Calu3 (cell line): ENCODE results near the gene IFT20. TPM values are rescaled to one million over a fixed set of nuclear protein-coding genes. Genes with fewer than 3 reads are reported as not detected.
A peak's percentile ranks its signal among the peaks of the same experiment; 100 is the strongest.

Source experiments
- BruUV-seq: library from RNA; stranded (reverse); fragments of 400-500 nt; replicated peaks from 2 replicates; lab custom pipeline; 2021; lab: Mats Ljungman, UMichigan
- CTCF ChIA-PET: fragments of 300-600 bp; sonication (Branson Sonifier 250); formaldehyde crosslinking; loops from one replicate; lab custom pipeline; 2022; ENCODE audit warnings: antibody characterized with exemption; lab: Charles Lee
- DNase-seq: peaks from one replicate; pipeline ENCODE4 v3.0.0; 2022
- H3K27ac Mint-ChIP-seq: one replicate; pipeline ENCODE4 v1.8.0; 2022; ENCODE audit warnings: mixed read lengths; ENCODE audit not compliant: unreplicated experiment
- H3K27me3 Mint-ChIP-seq: one replicate; pipeline ENCODE4 v1.8.0; 2022; ENCODE audit warnings: mixed read lengths; ENCODE audit not compliant: unreplicated experiment
- H3K36me3 Mint-ChIP-seq: one replicate; pipeline ENCODE4 v1.8.0; 2022; ENCODE audit warnings: mild to moderate bottlenecking, moderate library complexity, mixed read lengths; ENCODE audit not compliant: insufficient read depth, unreplicated experiment
- H3K4me1 Mint-ChIP-seq: one replicate; pipeline ENCODE4 v1.8.0; 2022; ENCODE audit warnings: mild to moderate bottlenecking, low read depth, mixed read lengths; ENCODE audit not compliant: unreplicated experiment
- H3K4me3 Mint-ChIP-seq: one replicate; pipeline ENCODE4 v1.8.0; 2022; ENCODE audit warnings: mild to moderate bottlenecking, low read depth, moderate library complexity, mixed read lengths; ENCODE audit not compliant: unreplicated experiment
- H3K9me3 Mint-ChIP-seq: one replicate; pipeline ENCODE4 v1.8.0; 2022; ENCODE audit warnings: low read depth, mixed read lengths; ENCODE audit not compliant: unreplicated experiment
- CTCF ChIP-seq: fragments of 200-600 bp; IDR thresholded peaks from one replicate; pipeline ENCODE4 v1.8.0; 2022; ENCODE audit warnings: antibody characterized with exemption; ENCODE audit not compliant: unreplicated experiment
- intact Hi-C: fragments of 100-400 bp; cut with micrococcal nuclease; formaldehyde crosslinking; loops from one replicate; pipeline ENCODE4 v1.10.0; 2022; ENCODE audit not compliant: unreplicated experiment
- total RNA-seq: library from RNA; stranded (reverse); gene quantifications from 2 replicates; pipeline ENCODE4 v1.2.3, GENCODE V29; 2022

IFT20 gene
- total RNA-seq, 1 experiment from 2014 or later: 32.1 TPM

- DNase-seq: peak; percentile 37
- TF ChIP-seq CTCF: peak; percentile 21
- CTCF ChIA-PET: interaction anchor here (1.0 to 2.0 kb wide), 4 partner anchors 11 to 95 kb away, joined by 3 to 9 read pairs (median 6); partner anchors contain the start of genes POLDIP2 and TNFAIP1
- Mint-ChIP-seq H3K27me3 (no peaks in the 10 kb centered on the region), H3K36me3 (peaks cover 58% of the 10 kb centered on the region), H3K9me3 (no peaks in the 10 kb centered on the region), H3K4me1 (peaks cover 21% of the 10 kb centered on the region), H3K27ac (peak overlapping the region; percentile 82), H3K4me3 (no peak overlapping the region)
- BruUV-seq: TSS peak; percentile 3
- intact Hi-C loops: no loop called here
Measured at GRCh38 chr17:28346746-28347246, 11.5 kb upstream of the IFT20 start.

- intact Hi-C loops: no loop called here
- TF ChIP-seq CTCF: no peak
- CTCF ChIA-PET: interaction anchor here (1.1 to 2.0 kb wide), 3 partner anchors 10 to 22 kb away, joined by 3 to 9 read pairs (median 8); partner anchors contain the start of genes POLDIP2 and TNFAIP1
- no peaks in the 10 kb centered on the region for H3K9me3 Mint-ChIP-seq
- no peak overlapping the region for H3K4me3 Mint-ChIP-seq
- peaks cover 60% of the 10 kb centered on the region for H3K36me3 Mint-ChIP-seq
- no peak for DNase-seq
- peaks cover 21% of the 10 kb centered on the region for H3K4me1 Mint-ChIP-seq
- H3K27me3 Mint-ChIP-seq: no peaks in the 10 kb centered on the region
- H3K27ac Mint-ChIP-seq: no peak overlapping the region
- no TSS peak for BruUV-seq
Measured at GRCh38 chr17:28346199-28346580, 10.9 kb upstream of the IFT20 start.

GRCh38 chr17:28345419-28346198, 10.3 kb upstream of the IFT20 start:
- no peak for TF ChIP-seq CTCF
- intact Hi-C loops: no loop called here
- Mint-ChIP-seq H3K4me3 (no peak overlapping the region), H3K9me3 (no peaks in the 10 kb centered on the region), H3K4me1 (peaks cover 21% of the 10 kb centered on the region), H3K27ac (no peak overlapping the region), H3K27me3 (no peaks in the 10 kb centered on the region), H3K36me3 (peaks cover 59% of the 10 kb centered on the region)
- DNase-seq: no peak
- CTCF ChIA-PET: no interaction called here
- BruUV-seq: no TSS peak

- no peak overlapping the region for H3K4me3 Mint-ChIP-seq
- no peaks in the 10 kb centered on the region for H3K9me3 Mint-ChIP-seq
- CTCF ChIA-PET: no interaction called here
- no peak for DNase-seq
- H3K27me3 Mint-ChIP-seq: no peaks in the 10 kb centered on the region
- H3K4me1 Mint-ChIP-seq: peaks cover 21% of the 10 kb centered on the region
- H3K27ac Mint-ChIP-seq: no peak overlapping the region
- intact Hi-C loops: no loop called here
- peaks cover 51% of the 10 kb centered on the region for H3K36me3 Mint-ChIP-seq
- no TSS peak for BruUV-seq
- TF ChIP-seq CTCF: no peak
Measured at GRCh38 chr17:28344435-28344901, 9.2 kb upstream of the IFT20 start.
